Tibial nerve (tissue), 4 donors: ENCODE results near the gene ZNF35.

Source experiments
- CTCF ChIP-seq, 5 experiments: fragments of 200-600 bp in 3 of 5; fragments of 450-650 bp in 2 of 5; sonication (generic) in 3 of 5; IDR thresholded peaks; one replicate each; pipeline ENCODE4 v1.5.1; 2016 to 2019; ENCODE audit warnings: antibody characterized with exemption in 5 of 5, mild to moderate bottlenecking in 3 of 5, moderate library complexity in 2 of 5
- EP300 ChIP-seq, 2 donors: sonication (generic); formaldehyde crosslinking; IDR thresholded peaks; one replicate each; pipeline ENCODE4 v1.6.1; 2017; ENCODE audit warnings: antibody characterized with exemption in 2 of 2, mild to moderate bottlenecking in 1 of 2
- POLR2A ChIP-seq, 2 donors: fragments of 450-650 bp; IDR thresholded peaks; one replicate each; pipeline ENCODE4 v1.6.1; 2017; ENCODE audit warnings: antibody characterized with exemption in 2 of 2, mild to moderate bottlenecking in 2 of 2, moderate library complexity in 2 of 2

DNA sequence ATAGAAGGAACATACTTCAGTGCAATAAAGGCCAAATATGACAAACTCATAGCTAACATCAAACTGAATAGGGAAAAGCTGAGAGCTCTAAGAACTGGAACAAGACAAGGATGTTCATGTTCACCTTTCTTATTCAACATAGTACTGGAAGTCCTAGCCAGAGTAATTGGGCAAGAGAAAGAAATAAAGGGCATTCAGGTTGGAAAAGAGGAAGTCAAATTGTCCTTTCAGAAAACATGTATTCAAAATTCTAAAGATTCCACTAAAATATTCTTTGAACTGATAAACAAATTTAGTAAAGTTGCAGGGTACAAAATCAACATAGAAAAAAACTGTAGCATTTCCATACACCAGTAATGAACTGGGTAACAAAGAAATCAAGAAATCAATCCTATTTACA lies 35.9 kb upstream of the ZNF35 start:
- TF ChIP-seq CTCF (IDR thresholded peaks at IDR 0.05), result no peak
- no peak for TF ChIP-seq POLR2A (IDR thresholded peaks at IDR 0.05)
- TF ChIP-seq EP300 (IDR thresholded peaks at IDR 0.05), result no peak
